PC-9 (cell line): Measurements from ENCODE around the gene PPP1R37.

ENCODE experiments used
- CTCF ChIP-seq: fragments of 200-600 bp; sonication (generic); conservative IDR thresholded peaks from 2 replicates; pipeline ENCODE4 v1.6.1; 2017; ENCODE audit warnings: mixed run types, antibody characterized with exemption, mild to moderate bottlenecking, moderate library complexity
- EZH2 ChIP-seq: fragments of 200-600 bp; sonication (generic); IDR thresholded peaks from 2 replicates; pipeline ENCODE4 v1.8.0; 2017; ENCODE audit warnings: antibody characterized with exemption, low read depth

DNA sequence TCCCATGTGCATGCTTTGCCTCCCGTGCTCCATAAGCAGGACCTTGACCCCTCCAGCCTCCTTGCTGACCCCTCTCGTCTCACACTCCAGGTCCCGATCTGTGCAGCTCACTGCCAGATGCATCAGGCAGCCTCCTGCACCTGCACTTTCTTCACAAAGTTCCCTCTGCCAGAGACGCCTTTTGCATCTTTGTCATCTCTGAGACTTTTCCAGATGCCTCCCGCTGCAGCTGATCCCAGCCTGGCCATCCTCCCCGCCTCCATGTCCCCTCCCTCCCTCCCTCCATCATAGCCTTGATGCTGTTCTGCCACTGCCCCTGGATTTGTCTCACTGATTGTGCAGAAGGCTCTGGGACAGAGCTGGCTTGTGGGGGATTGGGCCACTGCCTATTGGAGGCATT is 29.9 kb downstream of the PPP1R37 start:
- no peak for TF ChIP-seq CTCF
- TF ChIP-seq EZH2, result no peak
